HepG2 (cell line): ENCODE results near the gene DMBT1. TPM values are rescaled to one million over a fixed set of nuclear protein-coding genes. Genes with fewer than 3 reads are reported as not detected.

ENCODE experiments used
- ATAC-seq: fragments of 200-7000 bp; cut with Tn5 transposase; 3 replicates; pipeline ENCODE4 v1.9.1; 2020; ENCODE audit warnings: mild to moderate bottlenecking, moderate library complexity
- BruUV-seq: library from RNA; stranded (reverse); fragments of 400-500 nt; replicated peaks from 2 replicates; lab custom pipeline; 2021; lab: Mats Ljungman, UMichigan
- CTCF ChIA-PET: fragments of 300-600 bp; formaldehyde crosslinking; extraction: SDS; loops from one replicate; lab custom pipeline; 2021; ENCODE audit warnings: low total read pairs, inconsistent platforms, low intra/inter-chr PET ratio; lab: Yijun Ruan, JAX
- POLR2A ChIA-PET: fragments of 350-600 bp; sonication (Branson Sonifier 250); formaldehyde crosslinking; loops from one replicate; lab custom pipeline; 2020; ENCODE audit warnings: antibody characterized with exemption, inconsistent platforms; lab: Yijun Ruan, JAX
- DNase-seq: peaks from one replicate; pipeline ENCODE4 v3.0.0-alpha.2; 2015; ENCODE audit warnings: low spot score
- FAIRE-seq: peaks from 3 replicates; lab custom pipeline; 2011; peaks lifted over from hg19 to GRCh38; lab: Jason Lieb, UNC
- H2AFZ ChIP-seq: one replicate; pipeline ENCODE4 v1.6.1; 2011; ENCODE audit warnings: low read length, inconsistent platforms
- H3K27ac ChIP-seq: fragments of 300-600 bp; 3 replicates; pipeline ENCODE4 v1.8.0; 2011; ENCODE audit warnings: mixed run types, mild to moderate bottlenecking, mixed read lengths, low read length, inconsistent platforms; ENCODE audit not compliant: insufficient read depth; ENCODE audit errors: extremely low read length
- H3K27me3 ChIP-seq, 2 experiments: fragments of 200-600 bp in 1 of 2; 2 replicates in 1 of 2; 3 replicates in 1 of 2; pipeline versions ENCODE4 v1.6.0 to v1.8.0; 2011; ENCODE audit warnings: low read length in 2 of 2, mild to moderate bottlenecking in 2 of 2, moderate library complexity in 2 of 2, inconsistent platforms in 1 of 2; ENCODE audit not compliant: insufficient read depth in 2 of 2, control insufficient read depth in 1 of 2
- H3K36me3 ChIP-seq, 2 experiments: fragments of 200-600 bp in 1 of 2; replicated peaks in 1 of 2; 2 replicates in 1 of 2; 3 replicates in 1 of 2; pipeline versions ENCODE4 v1.5.1 to v1.8.0; 2011; ENCODE audit warnings: low read length in 2 of 2, inconsistent platforms in 1 of 2; ENCODE audit not compliant: insufficient read depth in 2 of 2, control insufficient read depth in 1 of 2
- H3K4me1 ChIP-seq: 2 replicates; pipeline ENCODE4 v1.5.1; 2012; ENCODE audit warnings: low read length, inconsistent platforms; ENCODE audit not compliant: insufficient read depth
- H3K4me2 ChIP-seq: 2 replicates; pipeline ENCODE4 v1.6.0; 2011; ENCODE audit warnings: low read depth, low read length, inconsistent platforms
- H3K4me3 ChIP-seq, 3 experiments: fragments of 200-600 bp in 1 of 3; sonication (generic), shearing (Covaris generic) in 1 of 3; replicated peaks in 1 of 3; 2 replicates each; pipeline ENCODE4 v1.5.1; 2011 to 2016; ENCODE audit warnings: low read length in 3 of 3, inconsistent platforms in 2 of 3, low read depth in 2 of 3, mild to moderate bottlenecking in 2 of 3, control low read depth in 1 of 3, mixed read lengths in 1 of 3; ENCODE audit not compliant: insufficient read depth in 1 of 3
- H3K79me2 ChIP-seq: one replicate; pipeline ENCODE4 v1.6.1; 2011; ENCODE audit warnings: low read length, inconsistent platforms; ENCODE audit not compliant: insufficient read depth
- H3K9ac ChIP-seq: 2 replicates; pipeline ENCODE4 v1.6.0; 2011; ENCODE audit warnings: mild to moderate bottlenecking, low read depth, low read length, inconsistent platforms; ENCODE audit not compliant: insufficient read depth
- H3K9me3 ChIP-seq: 2 replicates; pipeline ENCODE4 v1.5.1; 2012; ENCODE audit warnings: mild to moderate bottlenecking, low read length
- H4K20me1 ChIP-seq: 2 replicates; pipeline ENCODE4 v1.6.0; 2011; ENCODE audit warnings: inconsistent platforms, mild to moderate bottlenecking, low read length, moderate library complexity; ENCODE audit not compliant: insufficient read depth
- ARNT2 ChIP-seq: sonication (generic); formaldehyde crosslinking; IDR thresholded peaks from 2 replicates; pipeline ENCODE4 v1.8.0; 2022; ENCODE audit warnings: mild to moderate bottlenecking, low read depth, missing genetic modification reagents, moderate library complexity
- BORCS8-MEF2B ChIP-seq: sonication (generic); formaldehyde crosslinking; IDR thresholded peaks from 2 replicates; pipeline ENCODE4 v1.8.0; 2022; ENCODE audit warnings: mild to moderate bottlenecking, missing genetic modification reagents
- ETV6 ChIP-seq: sonication (generic); formaldehyde crosslinking; conservative IDR thresholded peaks from 2 replicates; pipeline ENCODE4 v1.4.0; 2020; ENCODE audit warnings: missing genetic modification reagents
- GMEB1 ChIP-seq: sonication (generic); formaldehyde crosslinking; IDR thresholded peaks from 2 replicates; pipeline ENCODE4 v1.5.1; 2020; ENCODE audit warnings: missing genetic modification reagents, mild to moderate bottlenecking, borderline replicate concordance
- ONECUT2 ChIP-seq: sonication (generic); formaldehyde crosslinking; IDR thresholded peaks from 2 replicates; pipeline ENCODE4 v1.4.0; 2020; ENCODE audit warnings: missing genetic modification reagents
- RXRB ChIP-seq: IDR thresholded peaks from 2 replicates; pipeline ENCODE4 v1.6.1; 2016; ENCODE audit warnings: borderline replicate concordance, missing genetic modification reagents, missing compliant biosample characterization
- ZBTB21 ChIP-seq: sonication (generic); formaldehyde crosslinking; IDR thresholded peaks from 2 replicates; pipeline ENCODE4 v1.4.0; 2020; ENCODE audit warnings: missing genetic modification reagents
- ZNF326 ChIP-seq: sonication (generic); formaldehyde crosslinking; IDR thresholded peaks from 2 replicates; pipeline ENCODE4 v1.4.0; 2020; ENCODE audit warnings: missing genetic modification reagents, borderline replicate concordance
- ZNF335 ChIP-seq: sonication (generic); formaldehyde crosslinking; IDR thresholded peaks from 2 replicates; pipeline ENCODE4 v1.4.0; 2020; ENCODE audit warnings: missing genetic modification reagents
- ZNF496 ChIP-seq: sonication (generic); formaldehyde crosslinking; IDR thresholded peaks from 2 replicates; pipeline ENCODE4 v1.8.1; 2023; ENCODE audit warnings: mild to moderate bottlenecking, moderate library complexity, missing genetic modification reagents; ENCODE audit not compliant: insufficient replicate concordance
- ZNF510 ChIP-seq: sonication (generic); formaldehyde crosslinking; IDR thresholded peaks from 2 replicates; pipeline ENCODE4 v1.4.0; 2020; ENCODE audit warnings: low read depth, mild to moderate bottlenecking, missing genetic modification reagents
- ZNF570 ChIP-seq: sonication (generic); formaldehyde crosslinking; IDR thresholded peaks from 2 replicates; pipeline ENCODE4 v1.4.0; 2020; ENCODE audit warnings: mild to moderate bottlenecking, missing genetic modification reagents, borderline replicate concordance
- ZNF672 ChIP-seq: sonication (generic); formaldehyde crosslinking; IDR thresholded peaks from 2 replicates; pipeline ENCODE4 v1.8.1; 2022; ENCODE audit warnings: missing genetic modification reagents
- ZNF724P ChIP-seq: sonication (generic); formaldehyde crosslinking; IDR thresholded peaks from 2 replicates; pipeline ENCODE4 v1.8.0; 2022; ENCODE audit warnings: missing genetic modification reagents, borderline replicate concordance
- ZSCAN29 ChIP-seq: sonication (generic); formaldehyde crosslinking; conservative IDR thresholded peaks from 2 replicates; pipeline ENCODE4 v1.4.0; 2020; ENCODE audit warnings: mild to moderate bottlenecking, missing genetic modification reagents
- WGBS: methylation state at CpG from one replicate; pipeline ENCODE4 v1.1.6; 2017; ENCODE audit warnings: low lambda C conversion rate; 5-methylcytosine and 5-hydroxymethylcytosine counted together
- in situ Hi-C: cut with HindIII; loops from 2 replicates; pipeline ENCODE4 v1.10.0; 2017; ENCODE audit warnings: low pct_unique_long_range_greater_than_20kb; ENCODE audit not compliant: extremely low pct_ligation_motif_present
- intact Hi-C: fragments of 100-400 bp; cut with micrococcal nuclease; formaldehyde crosslinking; loops from one replicate; pipeline ENCODE4 v1.10.0; 2022; ENCODE audit not compliant: unreplicated experiment
- polyA plus RNA-seq, 8 experiments: library from polyadenylated mRNA; depleted of rRNA in 3 of 8; stranded (reverse) in 7 of 8; unstranded in 1 of 8; fragments of >200 nt; fragmentation: Illumina TruSeq in 4 of 8; extraction: Trizol in 4 of 8; gene quantifications; 2 replicates each; pipeline versions ENCODE4 v1.2.1 to v1.2.3, GENCODE V29; 2011 to 2016; ENCODE audit warnings: low read depth in 4 of 8, missing spikeins in 1 of 8, mixed read lengths in 1 of 8; ENCODE audit not compliant: insufficient read depth in 1 of 8
- total RNA-seq, 5 experiments: library from RNA; depleted of rRNA; stranded (reverse); fragments of >200 nt; fragmentation: Illumina TruSeq; extraction: Trizol; gene quantifications; 2 replicates each; pipeline ENCODE4 v1.2.3, GENCODE V29; 2016; ENCODE audit warnings: low read depth in 1 of 5
- TF ChIP-seq, protein P1 (sequence below): sonication (generic); formaldehyde crosslinking; conservative IDR thresholded peaks from 2 replicates; pipeline ENCODE4 v1.4.0; 2020; ENCODE audit warnings: missing genetic modification reagents

DMBT1 gene
- total and polyA plus RNA-seq, 2 of the 13 experiments (the other 11 are each of a cell fraction or from before 2014, with no cell fraction given), result not detected

DNA sequence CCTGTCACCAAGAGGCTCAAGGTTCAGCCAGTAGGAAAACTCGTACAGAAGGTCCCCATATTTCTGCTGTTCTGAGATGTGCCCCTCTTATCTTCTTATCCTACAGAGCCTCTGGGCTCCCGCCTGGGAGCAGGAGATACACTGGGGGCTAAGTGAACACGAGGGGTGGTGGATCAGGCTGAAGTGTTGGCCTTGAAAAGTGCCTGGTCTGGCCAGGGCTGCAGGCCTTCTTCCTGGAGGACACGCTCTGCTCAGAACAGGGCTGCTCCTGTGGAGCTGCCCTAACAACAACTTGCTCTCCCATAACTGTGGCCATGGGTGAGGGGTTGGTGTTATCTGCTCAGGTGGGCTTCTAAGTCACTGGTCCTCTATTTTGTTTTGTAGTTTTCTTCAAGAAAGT, 105.4 kb downstream of the DMBT1 start:
- Histone ChIP-seq H3K4me2 (no peak overlapping the region), H2AFZ (no peak overlapping the region), H3K79me2 (no peaks in the 10 kb centered on the region), H3K4me3 (no peak overlapping the region), H3K9me3 (no peaks in the 10 kb centered on the region), H3K27ac (no peak overlapping the region), H3K27me3 (peaks cover 0 to 32% of the 10 kb centered on the region in 2 experiments; a peak in 1 of 5 replicates), H3K9ac (no peak overlapping the region), H3K4me1 (no peaks in the 10 kb centered on the region), H4K20me1 (no peaks in the 10 kb centered on the region), H3K36me3 (no peaks in the 10 kb centered on the region)
- ChIA-PET POLR2A (no interaction called here), CTCF (no interaction called here)
- FAIRE-seq (no peak), DNase-seq (no peak), ATAC-seq (no peak)
- 0% methylated on average over 3 of the region's 4 CpGs for WGBS
- intact Hi-C loops, result no loop called here
- BruUV-seq, result no TSS peak
- TF ChIP-seq ONECUT2 (no peak), ZBTB21 (no peak), ARNT2 (CRISPR knock-in tag) (no peak), BORCS8-MEF2B (CRISPR knock-in tag) (no peak), ZNF724P (CRISPR knock-in tag) (no peak), ZNF570 (no peak), ZNF510 (CRISPR knock-in tag) (no peak), ZSCAN29 (CRISPR knock-in tag) (no peak), ZNF335 (no peak), ZNF326 (CRISPR knock-in tag) (no peak), ZNF496 (no peak), ZNF672 (no peak), GMEB1 (CRISPR knock-in tag) (no peak), ETV6 (CRISPR knock-in tag) (no peak), RXRB (CRISPR knock-in tag) (no peak)
- TF ChIP-seq, protein P1, sequence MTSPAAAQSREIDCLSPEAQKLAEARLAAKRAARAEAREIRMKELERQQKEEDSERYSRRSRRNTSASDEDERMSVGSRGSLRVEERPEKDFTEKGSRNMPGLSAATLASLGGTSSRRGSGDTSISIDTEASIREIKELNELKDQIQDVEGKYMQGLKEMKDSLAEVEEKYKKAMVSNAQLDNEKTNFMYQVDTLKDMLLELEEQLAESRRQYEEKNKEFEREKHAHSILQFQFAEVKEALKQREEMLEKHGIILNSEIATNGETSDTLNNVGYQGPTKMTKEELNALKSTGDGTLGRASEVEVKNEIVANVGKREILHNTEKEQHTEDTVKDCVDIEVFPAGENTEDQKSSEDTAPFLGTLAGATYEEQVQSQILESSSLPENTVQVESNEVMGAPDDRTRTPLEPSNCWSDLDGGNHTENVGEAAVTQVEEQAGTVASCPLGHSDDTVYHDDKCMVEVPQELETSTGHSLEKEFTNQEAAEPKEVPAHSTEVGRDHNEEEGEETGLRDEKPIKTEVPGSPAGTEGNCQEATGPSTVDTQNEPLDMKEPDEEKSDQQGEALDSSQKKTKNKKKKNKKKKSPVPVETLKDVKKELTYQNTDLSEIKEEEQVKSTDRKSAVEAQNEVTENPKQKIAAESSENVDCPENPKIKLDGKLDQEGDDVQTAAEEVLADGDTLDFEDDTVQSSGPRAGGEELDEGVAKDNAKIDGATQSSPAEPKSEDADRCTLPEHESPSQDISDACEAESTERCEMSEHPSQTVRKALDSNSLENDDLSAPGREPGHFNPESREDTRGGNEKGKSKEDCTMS (CRISPR knock-in tag), result no peak
- in situ Hi-C loops, result no loop called here
